Raji (cell line): ENCODE data around the gene TOMM40L.

Experiments used
- POLR2A ChIP-seq: IDR thresholded peaks from 2 replicates; pipeline ENCODE4 v1.6.1; 2011; ENCODE audit warnings: low read depth, low read length, control low read depth; ENCODE audit not compliant: insufficient read depth

The TOMM40L gene

DNA sequence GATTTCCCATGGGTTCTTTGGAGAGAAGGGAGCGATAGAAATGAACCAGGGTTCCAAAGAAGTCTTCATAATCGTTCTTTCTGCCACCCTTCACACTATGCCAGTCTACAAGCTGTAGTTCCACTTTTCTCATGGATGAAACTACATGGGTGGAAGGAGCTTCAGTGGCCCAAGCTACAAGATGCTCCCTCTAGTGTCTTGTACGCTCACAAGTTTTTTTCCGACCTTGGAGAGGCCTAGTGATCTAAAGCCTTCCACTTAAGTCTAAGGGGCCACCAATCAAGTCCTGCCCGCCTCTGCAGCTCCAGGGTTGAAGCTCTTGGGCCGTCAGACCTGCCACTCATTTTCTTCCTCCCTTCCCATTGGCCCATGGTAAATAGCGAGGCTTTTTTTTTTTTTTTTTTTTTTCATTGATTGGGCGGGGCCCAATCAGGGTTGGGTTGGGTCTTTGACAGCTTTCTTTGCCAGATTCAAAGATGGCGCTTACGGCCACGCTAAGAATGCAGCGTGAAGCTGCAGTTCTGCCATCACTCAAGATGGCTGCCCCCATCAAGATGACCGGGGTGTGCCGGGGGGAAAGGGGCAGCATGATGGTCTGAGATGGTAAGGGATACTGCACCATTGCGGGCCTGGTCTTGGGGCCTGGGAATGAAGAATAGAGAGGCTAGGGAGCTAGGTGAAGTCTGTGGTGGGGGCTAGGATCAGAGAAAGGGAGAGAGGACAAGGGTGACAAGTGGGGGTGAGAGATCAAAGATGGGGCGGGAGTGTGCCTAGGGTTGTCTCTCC is at the start of gene TOMM40L:
Gene TOMM40L, plus strand, starts transcription at position 527 of the 786 bp plus-strand sequence. CDS start 430 bp downstream, outside the sequence.
- peak; percentile 72 for TF ChIP-seq POLR2A

DNA sequence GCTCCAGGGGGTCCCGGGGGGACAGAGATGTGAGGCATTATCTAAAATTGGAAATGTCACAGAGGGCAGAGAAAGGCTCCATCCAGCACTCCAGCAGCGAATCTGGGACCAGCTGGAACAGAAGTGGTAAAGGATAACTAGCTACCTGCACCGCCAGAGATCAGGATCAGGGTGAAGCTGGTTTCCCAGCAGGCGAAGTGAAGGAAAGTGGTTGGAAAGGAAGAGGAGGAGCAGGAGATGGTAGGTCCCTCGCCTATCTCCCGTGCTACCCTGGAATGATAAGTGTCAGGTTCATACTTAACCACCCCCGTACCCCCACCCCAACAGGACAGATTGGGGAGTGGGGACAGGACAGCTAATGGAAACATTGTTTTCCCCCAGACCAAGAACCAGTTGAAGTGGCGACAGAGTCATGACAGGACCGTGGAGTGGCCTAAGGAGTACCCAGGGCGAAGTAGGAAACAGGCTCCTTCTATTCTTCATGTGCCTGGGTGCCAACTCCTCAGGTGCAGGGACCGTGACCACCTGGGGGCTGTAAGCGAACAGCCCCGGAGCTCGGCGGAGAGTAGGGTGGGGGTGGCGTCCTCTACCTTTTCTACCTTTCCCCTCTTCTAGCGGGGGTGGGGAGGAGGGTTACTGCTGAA is 49.3 kb upstream of the TOMM40L start:
- TF ChIP-seq POLR2A = no peak

DNA sequence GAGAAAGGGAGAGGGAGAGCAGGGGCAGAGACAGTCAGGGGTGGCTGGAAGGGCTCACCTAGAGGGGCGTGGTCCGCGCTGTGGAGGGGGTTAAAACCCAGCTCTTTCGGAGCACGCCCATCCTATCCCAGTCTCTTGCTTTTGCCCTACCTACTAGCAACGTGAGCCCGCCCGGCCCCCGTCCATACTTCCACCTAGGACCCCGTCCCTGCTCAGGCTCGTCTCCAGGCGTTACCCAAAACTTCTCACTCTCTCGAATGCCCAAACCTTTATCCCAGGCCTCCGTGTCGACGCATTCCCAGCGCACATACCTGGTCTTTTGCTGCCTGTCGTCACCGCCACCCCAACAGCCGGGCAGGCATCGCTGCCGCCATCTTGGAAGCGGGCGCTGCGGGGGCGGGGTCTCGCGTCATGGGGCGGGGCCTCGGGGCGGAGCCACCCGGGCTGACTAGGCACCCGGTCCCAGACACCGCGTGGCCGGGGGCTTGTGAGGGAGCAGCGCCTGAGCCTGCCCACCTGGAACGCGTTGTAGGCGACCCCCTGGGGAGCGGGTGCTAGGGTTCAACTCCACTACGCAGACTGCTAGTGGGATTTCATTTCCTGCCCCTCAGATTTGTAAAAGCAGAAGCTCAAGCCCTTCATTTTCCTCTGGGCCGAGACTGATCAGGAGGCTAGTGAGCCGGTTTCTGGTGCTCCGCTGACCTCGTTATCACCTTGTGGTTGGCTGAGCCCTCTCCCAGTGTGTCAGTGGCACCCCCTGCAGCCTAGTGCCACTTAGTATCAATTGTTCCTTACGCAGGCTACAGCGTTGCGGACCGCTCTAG is 48.5 kb upstream of the TOMM40L start, which contains the start of gene B4GALT3:
Gene B4GALT3, minus strand, starts transcription at position 396 of the 824 bp plus-strand sequence. CDS start 1,447 bp downstream, outside the sequence.
- peak; percentile 96 for TF ChIP-seq POLR2A

DNA sequence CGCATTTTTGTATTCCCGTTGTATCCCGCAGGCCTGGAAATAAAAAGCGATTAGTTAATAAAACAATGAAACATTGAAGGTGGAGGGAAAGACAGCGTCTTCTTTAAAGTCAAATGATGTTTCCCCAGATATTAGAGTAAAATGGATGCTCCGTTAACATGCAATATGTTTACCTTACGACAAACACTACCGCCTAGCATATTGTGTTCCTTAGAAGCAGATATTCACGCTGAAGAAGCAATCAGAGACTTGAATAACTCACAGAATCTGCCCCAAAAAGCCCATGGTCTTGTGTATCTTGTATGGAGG is 48.0 kb upstream of the TOMM40L start:
- TF ChIP-seq POLR2A = no peak

DNA sequence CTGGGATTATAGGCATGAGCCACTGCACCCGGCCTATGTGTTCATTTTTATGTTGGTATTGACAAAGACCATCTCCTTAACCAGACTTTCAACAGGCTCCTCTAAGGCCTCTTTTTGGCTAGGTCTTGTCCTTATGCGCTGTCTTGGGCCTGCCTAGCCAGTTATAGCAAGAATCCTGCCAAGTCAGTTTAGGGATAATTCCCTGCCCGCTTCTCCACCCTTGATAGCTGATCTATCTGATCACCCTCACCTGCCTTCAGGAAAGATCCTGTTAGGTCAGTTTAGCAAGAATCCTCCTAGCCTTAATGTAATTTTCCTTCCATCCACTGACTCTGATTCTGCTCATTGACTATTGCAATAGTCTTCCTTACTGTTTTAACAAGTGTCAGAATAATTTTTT is 46.2 kb upstream of the TOMM40L start:
- no peak for TF ChIP-seq POLR2A

DNA sequence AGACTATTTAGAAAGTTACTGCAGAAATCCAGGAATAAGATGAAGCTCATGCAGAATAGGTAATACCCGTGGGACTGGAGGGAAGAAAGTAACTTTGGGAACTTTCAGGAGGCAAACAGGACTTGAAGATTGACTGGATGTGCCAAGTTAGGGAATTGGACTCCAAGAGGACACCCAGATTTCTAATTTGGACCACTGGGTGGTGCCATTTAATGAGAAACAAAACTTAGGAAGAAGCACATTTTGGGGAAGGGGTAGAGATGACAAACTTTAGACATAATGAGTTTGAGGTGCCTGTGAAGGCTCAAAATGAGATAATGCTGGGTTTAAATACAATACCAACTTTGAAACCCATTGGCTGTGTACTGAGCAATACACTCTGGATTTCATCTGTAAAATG is 45.2 kb upstream of the TOMM40L start:
- TF ChIP-seq POLR2A = no peak

DNA sequence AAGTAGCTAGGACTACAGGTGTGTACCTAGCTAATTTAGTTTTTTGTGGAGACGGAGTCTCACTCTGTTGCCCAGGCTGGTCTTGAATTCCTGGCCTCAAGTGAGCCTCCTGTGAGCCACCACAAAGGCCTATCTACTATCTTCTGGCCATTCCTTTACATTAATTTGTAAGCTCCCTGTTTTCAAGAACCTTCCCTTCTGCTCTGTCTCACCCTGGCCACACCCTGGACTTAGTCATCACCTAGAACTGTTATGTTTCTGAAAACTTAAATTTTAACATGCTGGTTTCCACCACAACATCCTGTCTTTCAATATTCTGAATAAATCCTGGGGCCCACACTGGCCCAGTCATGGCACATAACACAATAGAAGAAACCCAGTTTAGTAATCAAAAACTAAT is 43.6 kb upstream of the TOMM40L start:
- no peak for TF ChIP-seq POLR2A

DNA sequence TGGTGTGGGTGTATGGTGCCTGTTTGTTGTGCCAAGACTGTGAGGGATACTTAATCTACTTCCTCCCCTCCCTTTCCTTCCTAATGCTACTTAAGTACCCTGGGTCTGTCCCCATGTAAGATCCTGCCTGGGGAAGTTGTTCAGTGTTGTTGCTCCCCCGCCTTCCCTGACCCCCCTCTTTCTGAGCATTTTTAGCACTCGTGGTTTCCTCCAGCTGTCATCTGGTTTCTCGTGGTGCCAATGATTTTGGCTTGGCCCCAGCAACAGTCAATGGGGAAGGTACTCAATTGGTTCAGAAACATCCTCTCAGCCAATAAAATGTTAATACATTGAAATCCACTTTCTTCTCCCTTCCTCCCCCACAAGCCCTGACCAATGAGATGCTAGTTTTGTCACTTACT is 40.6 kb upstream of the TOMM40L start:
- TF ChIP-seq POLR2A = 0 out of 2 replicates have a peak, but pooled peaks have one; percentile 32

DNA sequence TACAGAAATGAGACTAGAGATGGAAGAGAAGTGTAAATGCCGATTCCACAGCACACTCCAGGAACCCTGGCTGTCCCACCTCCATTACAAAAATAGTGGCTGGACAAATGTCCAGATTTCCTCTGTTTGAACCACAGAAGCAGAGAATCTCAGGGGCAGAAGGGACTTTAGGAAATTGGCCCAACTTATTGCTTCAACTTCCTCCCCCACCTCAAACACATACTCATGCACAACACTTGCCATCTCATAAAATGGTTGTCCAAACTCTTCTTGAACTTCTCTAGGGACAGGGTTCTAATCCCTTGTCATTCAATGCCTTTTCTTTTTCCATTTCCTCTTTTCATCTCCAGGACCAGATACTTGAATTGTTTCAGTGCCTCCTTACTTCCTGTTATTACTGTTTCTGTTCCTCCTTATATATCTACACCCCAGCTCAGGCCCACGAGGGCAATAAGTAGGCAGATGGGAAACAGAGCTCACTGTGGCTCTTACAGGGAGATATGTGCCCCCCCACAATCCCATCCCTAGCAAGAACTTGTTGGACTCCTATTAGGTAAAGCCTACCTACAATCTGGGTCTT is 40.0 kb upstream of the TOMM40L start:
- no peak for TF ChIP-seq POLR2A

DNA sequence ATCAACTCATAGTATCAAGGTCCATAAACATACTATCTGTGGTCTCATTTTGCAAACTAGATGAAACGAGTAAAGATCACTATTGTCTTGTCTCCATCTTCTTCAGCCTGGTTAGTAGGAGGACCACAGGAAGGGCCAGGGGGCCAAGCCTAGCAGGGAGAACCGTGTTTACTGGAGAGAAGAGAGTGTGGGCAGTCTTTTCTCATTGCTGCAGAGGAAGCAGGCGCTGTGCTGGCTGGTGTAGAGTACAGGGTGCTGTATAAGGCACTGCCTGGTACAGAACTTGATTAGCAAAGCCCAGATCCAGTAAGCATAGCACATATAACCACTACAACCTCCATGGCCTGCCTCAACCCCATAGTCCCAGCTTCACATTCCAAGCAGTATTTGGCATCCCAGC is 38.5 kb upstream of the TOMM40L start:
- TF ChIP-seq POLR2A = no peak

DNA sequence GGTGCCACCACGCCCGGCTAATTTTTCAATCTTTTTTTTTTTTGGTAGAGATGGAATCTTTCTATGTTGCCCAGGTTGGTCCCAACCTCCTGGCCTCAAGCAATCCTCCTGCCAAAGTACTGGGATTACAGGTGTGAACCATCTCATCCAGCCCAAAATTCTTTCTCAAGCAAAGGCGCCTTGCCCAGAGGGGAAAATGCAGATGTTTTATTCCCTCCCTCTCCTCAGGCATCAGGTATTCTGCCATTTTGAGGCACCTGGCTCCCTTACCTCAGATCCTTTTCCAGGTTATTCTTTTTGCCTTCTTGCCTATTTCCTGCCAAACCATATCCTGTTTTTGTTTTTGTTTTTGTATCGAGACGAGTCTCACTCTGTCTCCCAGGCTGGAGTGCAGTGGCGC is 37.5 kb upstream of the TOMM40L start:
- TF ChIP-seq POLR2A = no peak

DNA sequence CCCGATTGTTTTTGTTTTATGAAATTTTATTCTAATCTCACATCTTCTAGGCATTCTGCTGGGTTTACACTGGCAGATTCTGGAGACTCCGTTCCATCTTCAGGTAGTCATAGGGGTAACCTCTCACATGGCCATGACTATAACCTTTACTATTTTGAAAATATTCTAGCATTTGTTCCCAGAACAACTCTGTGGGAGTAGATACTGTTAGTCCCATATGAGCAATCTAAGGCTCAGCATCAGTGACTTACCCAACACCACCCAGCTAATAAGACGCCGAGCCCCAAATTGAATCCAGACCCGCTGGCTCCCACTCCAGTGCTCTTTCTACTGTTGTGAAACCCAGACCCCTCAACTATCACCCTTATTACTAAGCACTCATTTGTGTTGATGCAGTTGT is 36.8 kb upstream of the TOMM40L start:
- no peak for TF ChIP-seq POLR2A

DNA sequence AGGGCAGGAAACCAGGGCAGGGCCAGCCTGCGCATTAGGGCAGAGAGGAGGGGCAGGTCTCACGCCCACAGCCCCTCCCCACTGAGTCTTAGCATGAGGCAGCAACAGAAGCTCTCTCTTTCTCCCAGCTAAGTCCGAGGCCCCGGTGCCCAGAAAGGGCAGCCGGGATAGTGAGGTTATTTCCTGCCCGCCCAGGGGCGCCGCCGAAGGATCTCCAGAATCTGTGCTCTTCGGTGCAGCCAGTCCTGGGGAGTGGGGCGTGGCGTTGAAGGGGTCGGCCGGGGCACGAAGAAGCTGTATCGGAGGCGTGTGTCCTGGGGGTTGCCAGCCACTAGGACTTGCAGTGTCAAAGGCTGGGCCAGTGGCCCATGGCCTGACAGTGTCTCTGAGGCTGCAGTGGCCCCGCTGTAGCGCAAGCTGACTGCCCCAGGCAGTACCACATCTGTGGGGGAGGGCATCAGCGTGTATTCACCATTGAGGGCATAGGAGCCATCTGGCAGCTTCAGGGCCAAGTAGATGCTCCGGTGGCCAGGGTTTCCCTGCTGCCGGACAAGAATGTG is 34.8 kb upstream of the TOMM40L start:
- TF ChIP-seq POLR2A = no peak

DNA sequence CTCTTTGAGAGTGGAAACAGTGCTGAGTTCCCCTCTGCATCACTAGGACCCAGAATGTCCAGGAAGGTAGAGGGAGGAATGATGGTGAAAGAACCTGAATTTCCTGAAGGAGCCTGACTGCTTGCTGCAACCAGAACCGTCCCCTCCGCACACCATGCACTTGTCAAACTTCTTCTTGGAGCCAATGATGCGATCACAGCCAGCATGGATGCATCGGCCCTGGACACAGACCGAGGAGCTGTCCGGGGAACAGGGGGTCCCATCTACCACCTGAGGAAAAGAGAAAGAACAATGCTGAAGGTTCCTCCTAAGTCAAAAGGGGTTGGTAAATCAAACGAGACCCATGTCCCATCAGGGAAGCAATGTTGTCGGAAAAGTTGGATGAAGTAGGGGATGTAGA is 33.9 kb upstream of the TOMM40L start:
- TF ChIP-seq POLR2A = no peak
